OCI-LY3 (cell line): ENCODE data around the gene ELAVL2.

Source experiments
- CTCF ChIP-seq: fragments of 200-600, 300-600 bp; sonication (generic); IDR thresholded peaks from 2 replicates; pipeline ENCODE4 v1.5.1; 2014; ENCODE audit warnings: antibody characterized with exemption, low read length, low read depth
- EZH2phosphoT487 ChIP-seq: fragments of 200-600 bp; shearing (Covaris generic); IDR thresholded peaks from 2 replicates; pipeline ENCODE4 v1.6.1; 2018; ENCODE audit warnings: antibody characterized with exemption, mixed run types, low read depth

GRCh38 chr9:23829580-23830475 lies 3.8 kb upstream of the ELAVL2 start:
- TF ChIP-seq CTCF (no peak), EZH2phosphoT487 (no peak)
